ENCODE data around the gene PEAR1.
A peak's percentile ranks its signal among the peaks of the same experiment; 100 is the strongest.

The PEAR1 gene

GRCh38 chr1:156859523-156860112 is 33.9 kb upstream of the PEAR1 start:
- FAIRE-seq (no peak), DNase-seq (ENCODE audit: insufficient read length, low spot score) (peak; percentile 61)
- TF ChIP-seq SPI1 (IDR thresholded peaks at IDR 0.05; ENCODE audit: low read depth, low read length) (no peak), PAX5 (IDR thresholded peaks at IDR 0.05; ENCODE audit: insufficient read depth, low read length, severe bottlenecking) (no peak), POU2F2 (IDR thresholded peaks at IDR 0.05; ENCODE audit: low read depth, low read length) (no peak), TAF1 (IDR thresholded peaks at IDR 0.05; ENCODE audit: low read depth, low read length) (no peak), POLR2AphosphoS5 (IDR thresholded peaks at IDR 0.05; ENCODE audit: low read depth, low read length) (no peak), POLR2A (IDR thresholded peaks at IDR 0.05; ENCODE audit: low read depth, low read length) (no peak)

- DNase-seq (ENCODE audit: insufficient read length, low spot score), result peak; percentile 87
Measured at GRCh38 chr1:156860113-156860627, 33.3 kb upstream of the PEAR1 start.

GRCh38 chr1:156860628-156861423 is 32.7 kb upstream of the PEAR1 start, which contains the start of gene NTRK1:
NTRK1 (plus strand) TSS chr1:156860865; CDS start chr1:156860935, 70 bp downstream.
- DNase-seq (ENCODE audit: insufficient read length, low spot score), result peak; percentile 83
- TF ChIP-seq SPI1 (IDR thresholded peaks at IDR 0.05; ENCODE audit: low read depth, low read length), result no peak
- no peak for TF ChIP-seq PAX5 (IDR thresholded peaks at IDR 0.05; ENCODE audit: insufficient read depth, low read length, severe bottlenecking)
- no peak for TF ChIP-seq POU2F2 (IDR thresholded peaks at IDR 0.05; ENCODE audit: low read depth, low read length)
- no peak for TF ChIP-seq POLR2AphosphoS5 (IDR thresholded peaks at IDR 0.05; ENCODE audit: low read depth, low read length)
- no peak for TF ChIP-seq TAF1 (IDR thresholded peaks at IDR 0.05; ENCODE audit: low read depth, low read length)
- TF ChIP-seq POLR2A (IDR thresholded peaks at IDR 0.05; ENCODE audit: low read depth, low read length), result no peak

More at GRCh38 chr1:156860113-156860627, 33.3 kb upstream of the PEAR1 start:
- no peak for TF ChIP-seq PAX5 (IDR thresholded peaks at IDR 0.05; ENCODE audit: insufficient read depth, low read length, severe bottlenecking)
- TF ChIP-seq POU2F2 (IDR thresholded peaks at IDR 0.05; ENCODE audit: low read depth, low read length), result no peak
- no peak for TF ChIP-seq POLR2AphosphoS5 (IDR thresholded peaks at IDR 0.05; ENCODE audit: low read depth, low read length)
- no peak for TF ChIP-seq SPI1 (IDR thresholded peaks at IDR 0.05; ENCODE audit: low read depth, low read length)
- TF ChIP-seq TAF1 (IDR thresholded peaks at IDR 0.05; ENCODE audit: low read depth, low read length), result no peak
- TF ChIP-seq POLR2A (IDR thresholded peaks at IDR 0.05; ENCODE audit: low read depth, low read length), result no peak
- FAIRE-seq, result peak; percentile 13

GRCh38 chr1:156862584-156862983 is 30.9 kb upstream of the PEAR1 start:
- DNase-seq (ENCODE audit: insufficient read length, low spot score), result no peak
- TF ChIP-seq SPI1 (IDR thresholded peaks at IDR 0.05; ENCODE audit: low read depth, low read length) (no peak), POLR2AphosphoS5 (IDR thresholded peaks at IDR 0.05; ENCODE audit: low read depth, low read length) (no peak), POU2F2 (IDR thresholded peaks at IDR 0.05; ENCODE audit: low read depth, low read length) (no peak), TAF1 (IDR thresholded peaks at IDR 0.05; ENCODE audit: low read depth, low read length) (no peak), POLR2A (IDR thresholded peaks at IDR 0.05; ENCODE audit: low read depth, low read length) (no peak), PAX5 (IDR thresholded peaks at IDR 0.05; ENCODE audit: insufficient read depth, low read length, severe bottlenecking) (no peak)
- no peak for FAIRE-seq

More at GRCh38 chr1:156860628-156861423, 32.7 kb upstream of the PEAR1 start, which contains the start of gene NTRK1:
- FAIRE-seq, result no peak

GRCh38 chr1:156862997-156863599 is 30.4 kb upstream of the PEAR1 start:
- FAIRE-seq, result no peak

GRCh38 chr1:156863631-156864030 is 29.9 kb upstream of the PEAR1 start:
- no peak for FAIRE-seq
- TF ChIP-seq SPI1 (IDR thresholded peaks at IDR 0.05; ENCODE audit: low read depth, low read length), result no peak
- TF ChIP-seq POLR2AphosphoS5 (IDR thresholded peaks at IDR 0.05; ENCODE audit: low read depth, low read length), result no peak
- no peak for TF ChIP-seq TAF1 (IDR thresholded peaks at IDR 0.05; ENCODE audit: low read depth, low read length)
- TF ChIP-seq PAX5 (IDR thresholded peaks at IDR 0.05; ENCODE audit: insufficient read depth, low read length, severe bottlenecking), result no peak
- no peak for TF ChIP-seq POU2F2 (IDR thresholded peaks at IDR 0.05; ENCODE audit: low read depth, low read length)
- no peak for TF ChIP-seq POLR2A (IDR thresholded peaks at IDR 0.05; ENCODE audit: low read depth, low read length)
- DNase-seq (ENCODE audit: insufficient read length, low spot score), result no peak

More at GRCh38 chr1:156862997-156863599, 30.4 kb upstream of the PEAR1 start:
- TF ChIP-seq POLR2A (IDR thresholded peaks at IDR 0.05; ENCODE audit: low read depth, low read length) (no peak), SPI1 (IDR thresholded peaks at IDR 0.05; ENCODE audit: low read depth, low read length) (no peak), TAF1 (IDR thresholded peaks at IDR 0.05; ENCODE audit: low read depth, low read length) (no peak), POU2F2 (IDR thresholded peaks at IDR 0.05; ENCODE audit: low read depth, low read length) (no peak)
- DNase-seq (ENCODE audit: insufficient read length, low spot score), result no peak

GRCh38 chr1:156864796-156865195 is 28.7 kb upstream of the PEAR1 start:
- DNase-seq (ENCODE audit: insufficient read length, low spot score) (no peak), FAIRE-seq (no peak)
- no peak for TF ChIP-seq POLR2AphosphoS5 (IDR thresholded peaks at IDR 0.05; ENCODE audit: low read depth, low read length)
- no peak for TF ChIP-seq PAX5 (IDR thresholded peaks at IDR 0.05; ENCODE audit: insufficient read depth, low read length, severe bottlenecking)
- TF ChIP-seq SPI1 (IDR thresholded peaks at IDR 0.05; ENCODE audit: low read depth, low read length), result no peak
- no peak for TF ChIP-seq POLR2A (IDR thresholded peaks at IDR 0.05; ENCODE audit: low read depth, low read length)
- TF ChIP-seq POU2F2 (IDR thresholded peaks at IDR 0.05; ENCODE audit: low read depth, low read length), result no peak
- no peak for TF ChIP-seq TAF1 (IDR thresholded peaks at IDR 0.05; ENCODE audit: low read depth, low read length)

- FAIRE-seq, result no peak
- TF ChIP-seq TAF1 (IDR thresholded peaks at IDR 0.05; ENCODE audit: low read depth, low read length) (no peak), POLR2AphosphoS5 (IDR thresholded peaks at IDR 0.05; ENCODE audit: low read depth, low read length) (no peak), POU2F2 (IDR thresholded peaks at IDR 0.05; ENCODE audit: low read depth, low read length) (no peak), PAX5 (IDR thresholded peaks at IDR 0.05; ENCODE audit: insufficient read depth, low read length, severe bottlenecking) (no peak), SPI1 (IDR thresholded peaks at IDR 0.05; ENCODE audit: low read depth, low read length) (no peak), POLR2A (IDR thresholded peaks at IDR 0.05; ENCODE audit: low read depth, low read length) (no peak)
- DNase-seq (ENCODE audit: insufficient read length, low spot score), result no peak
Measured at GRCh38 chr1:156865258-156865657, 28.3 kb upstream of the PEAR1 start.

GRCh38 chr1:156865865-156866248 is 27.7 kb upstream of the PEAR1 start:
- FAIRE-seq, result no peak
- no peak for TF ChIP-seq SPI1 (IDR thresholded peaks at IDR 0.05; ENCODE audit: low read depth, low read length)
- TF ChIP-seq POLR2AphosphoS5 (IDR thresholded peaks at IDR 0.05; ENCODE audit: low read depth, low read length), result no peak
- no peak for TF ChIP-seq POLR2A (IDR thresholded peaks at IDR 0.05; ENCODE audit: low read depth, low read length)
- no peak for TF ChIP-seq POU2F2 (IDR thresholded peaks at IDR 0.05; ENCODE audit: low read depth, low read length)
- no peak for DNase-seq (ENCODE audit: insufficient read length, low spot score)
